Posterior vena cava (tissue), 2 donors: ENCODE results near the gene RTP2. TPM values are rescaled to one million over a fixed set of nuclear protein-coding genes. Genes with fewer than 3 reads are reported as not detected.

Experiments used
- DNase-seq: peaks from one replicate; pipeline ENCODE4 v3.0.0-alpha.2; 2020; ENCODE audit warnings: low spot score
- intact Hi-C, 2 donors: fragments of 100-400 bp; cut with DNase I; formaldehyde crosslinking; loops; one replicate each; pipeline versions ENCODE4 v1.14.1 to v1.14.2; 2022 to 2023
- total RNA-seq, 2 donors: library from RNA; stranded (reverse); fragmentation: NEBNext Ultra II Directional; extraction: Animal tissue kit (Norgen Biotek cat#: 25700); gene quantifications; one replicate each; pipeline ENCODE4 v1.2.1, GENCODE V29; 2021
- donor health status: DM: yes; HTN: yes; CAD: no.
- donor health status: DM: yes; HTN: yes; CAD: no.

RTP2 gene
- total RNA-seq, 2 donors from 2014 or later = not detected

- intact Hi-C loops = no loop called here
- no peak for DNase-seq
These were observed 22.9 kb upstream of the RTP2 start for GRCh38 chr3:187725224-187725623.

DNA sequence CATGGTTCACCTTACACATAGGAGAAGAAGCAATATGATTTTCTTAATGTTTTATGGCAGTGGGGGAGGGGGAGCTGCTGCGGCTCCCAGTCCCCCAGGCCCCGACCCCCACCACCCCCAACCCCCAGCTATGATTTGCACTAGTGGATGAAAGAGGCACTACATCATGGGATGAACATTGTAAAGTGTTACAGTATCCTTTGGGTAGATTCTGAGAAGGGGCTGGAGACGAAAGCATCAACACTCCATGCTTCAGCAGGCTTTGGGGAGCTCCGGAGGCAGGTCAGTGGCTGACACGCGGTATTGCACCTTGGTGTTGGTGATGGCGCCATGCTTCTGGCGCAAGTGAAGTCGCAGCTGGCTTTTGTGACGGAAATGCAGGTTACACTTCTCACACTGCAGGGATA, 19.9 kb upstream of the RTP2 start:
- no peak for DNase-seq
- intact Hi-C loops = no loop called here

DNA sequence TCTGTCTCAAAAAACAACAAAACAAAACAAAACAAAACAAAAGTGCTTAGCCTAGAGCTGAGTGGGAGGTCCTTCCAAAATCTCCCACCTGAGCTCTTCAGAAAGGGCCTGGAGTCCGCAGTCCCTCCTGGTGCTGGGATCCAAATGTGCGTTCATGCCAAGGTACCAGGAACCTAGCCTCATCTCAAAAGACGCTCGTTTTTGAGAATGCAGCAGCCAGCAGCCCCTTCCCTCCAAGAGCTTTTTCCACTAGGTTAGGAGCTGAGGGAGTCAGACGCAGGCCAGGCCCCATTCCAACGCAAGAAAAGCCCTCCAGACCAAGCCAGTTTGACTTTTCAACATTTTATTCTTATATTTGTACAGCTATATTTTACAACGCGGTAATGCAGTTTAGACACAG, 18.7 kb upstream of the RTP2 start:
- intact Hi-C loops = no loop called here
- no peak for DNase-seq

GRCh38 chr3:187720337-187720670, 17.9 kb upstream of the RTP2 start:
- intact Hi-C loops = no loop called here
- DNase-seq = peak; percentile 10

DNA sequence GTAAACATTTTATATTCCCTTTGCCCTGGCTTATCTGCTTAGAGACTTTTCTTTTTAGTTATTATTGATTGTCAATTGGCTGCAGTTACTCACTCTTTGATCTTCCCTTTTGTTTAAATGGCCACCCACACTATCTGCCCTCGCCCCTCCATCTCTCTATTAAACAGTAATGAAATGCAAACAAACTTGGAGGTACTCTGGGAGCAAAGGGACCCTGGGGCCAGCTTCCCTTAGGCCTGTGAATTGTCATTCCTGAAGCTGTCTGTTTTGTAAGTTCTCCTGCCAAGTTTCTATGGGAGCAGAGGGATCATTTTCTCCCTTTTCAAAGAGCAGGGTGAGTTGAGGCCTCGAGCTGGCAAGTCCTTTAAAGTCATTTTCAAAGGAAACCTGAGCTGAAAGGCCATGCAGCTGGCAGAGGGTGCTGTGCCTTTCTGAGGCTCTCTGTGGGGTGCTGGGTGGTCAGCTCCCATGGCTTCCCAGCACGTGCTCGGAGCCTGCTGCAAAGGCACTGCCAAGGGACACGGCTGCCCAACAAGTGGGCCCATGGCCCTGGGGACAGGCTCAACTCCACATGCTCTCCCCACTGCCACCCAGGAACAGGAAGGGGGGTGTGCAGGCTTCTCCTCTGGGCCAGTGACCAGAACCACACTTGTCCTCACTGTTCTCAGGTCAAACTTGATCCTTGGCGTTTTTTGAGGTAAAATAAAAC, 17.4 kb upstream of the RTP2 start:
- peak; percentile 37 for DNase-seq
- intact Hi-C loops = no loop called here

GRCh38 chr3:187718802-187719201, 16.4 kb upstream of the RTP2 start:
- intact Hi-C loops = no loop called here
- peak; percentile 50 for DNase-seq

DNA sequence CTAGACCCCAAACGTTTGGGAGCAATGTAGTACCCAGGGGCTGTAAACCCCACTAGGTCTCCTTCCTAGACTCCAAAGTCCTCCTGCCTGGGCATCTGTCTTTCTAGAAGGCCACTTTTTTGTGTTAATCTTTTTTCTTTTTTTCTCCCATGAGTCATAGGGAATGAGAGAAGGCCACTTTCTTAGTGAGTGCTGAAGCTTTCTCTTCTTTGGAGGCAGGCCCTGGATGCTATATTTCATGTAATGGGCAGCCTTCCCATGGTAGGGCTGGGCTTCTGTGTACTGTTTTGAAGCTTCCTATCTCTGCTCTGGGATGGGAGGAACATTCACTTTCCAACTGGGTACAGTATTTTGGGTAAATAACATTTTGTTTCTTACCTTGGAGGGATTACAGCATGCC, 15.2 kb upstream of the RTP2 start:
- DNase-seq = no peak
- intact Hi-C loops = no loop called here

DNA sequence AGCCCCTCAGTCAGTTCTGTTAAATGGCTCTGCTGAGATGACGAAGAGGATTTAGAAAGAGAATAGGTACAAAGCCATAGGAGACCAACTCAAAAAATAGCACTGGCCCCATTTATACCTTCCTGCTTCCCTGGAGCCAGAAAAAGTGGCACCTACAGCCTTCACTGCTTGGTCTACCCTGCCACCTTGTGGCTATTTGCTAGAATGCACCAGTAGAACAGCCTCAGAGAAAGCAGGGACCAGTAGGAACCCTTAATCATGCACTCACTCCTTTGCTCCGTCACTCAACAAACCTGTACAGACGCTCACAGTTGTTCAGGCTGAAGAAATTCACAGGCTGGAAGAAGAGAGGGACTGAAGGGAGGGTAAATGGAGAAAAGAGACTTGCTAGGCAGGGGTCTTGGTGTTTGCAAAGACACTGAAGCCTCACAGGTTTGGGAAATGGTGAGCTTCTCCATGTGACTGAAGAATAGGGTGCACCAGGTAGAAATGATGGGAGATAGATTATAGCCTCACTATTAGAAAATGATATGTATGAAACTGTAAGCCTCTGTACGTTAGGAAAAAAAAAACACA, 12.1 kb upstream of the RTP2 start:
- no peak for DNase-seq
- intact Hi-C loops = no loop called here

DNA sequence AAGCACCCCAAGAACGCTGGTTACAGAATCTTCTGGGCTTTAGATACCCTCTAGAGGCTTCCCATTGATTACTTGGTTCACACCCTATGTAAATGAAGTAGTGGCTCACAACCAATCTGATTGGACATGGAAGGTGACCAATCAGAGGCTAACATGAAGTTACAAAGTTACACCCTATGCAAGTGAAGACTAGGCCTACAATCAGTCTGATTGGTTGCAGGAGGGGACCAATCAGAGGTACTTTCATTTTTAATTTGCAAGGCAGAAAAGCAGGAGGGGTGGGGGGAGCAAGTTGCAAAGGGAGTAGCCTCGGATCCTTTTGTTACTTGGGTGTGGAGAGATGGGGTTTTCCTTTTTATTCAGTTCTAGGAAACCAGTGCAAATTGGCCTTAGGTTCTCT, 11.1 kb upstream of the RTP2 start:
- intact Hi-C loops = no loop called here
- DNase-seq = no peak

DNA sequence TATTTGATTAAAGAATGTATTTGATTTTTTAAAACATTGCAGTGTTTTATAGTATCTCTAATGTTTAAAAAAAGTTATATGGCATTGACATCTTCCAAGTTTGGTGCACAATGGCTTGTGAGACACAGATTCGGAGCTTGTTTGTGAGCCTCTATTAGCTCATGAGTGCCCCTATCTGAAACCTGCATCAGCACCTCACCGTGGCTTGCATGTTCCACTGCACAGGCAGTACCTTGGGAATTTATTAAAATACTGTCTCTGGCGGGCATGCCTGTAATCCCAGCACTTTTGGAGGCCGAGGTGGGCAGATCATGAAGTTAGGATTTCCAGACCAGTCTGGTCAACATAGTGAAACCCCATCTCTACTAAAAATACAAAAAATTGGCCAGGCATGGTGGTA, 6.8 kb upstream of the RTP2 start:
- DNase-seq = no peak
- intact Hi-C loops = no loop called here

DNA sequence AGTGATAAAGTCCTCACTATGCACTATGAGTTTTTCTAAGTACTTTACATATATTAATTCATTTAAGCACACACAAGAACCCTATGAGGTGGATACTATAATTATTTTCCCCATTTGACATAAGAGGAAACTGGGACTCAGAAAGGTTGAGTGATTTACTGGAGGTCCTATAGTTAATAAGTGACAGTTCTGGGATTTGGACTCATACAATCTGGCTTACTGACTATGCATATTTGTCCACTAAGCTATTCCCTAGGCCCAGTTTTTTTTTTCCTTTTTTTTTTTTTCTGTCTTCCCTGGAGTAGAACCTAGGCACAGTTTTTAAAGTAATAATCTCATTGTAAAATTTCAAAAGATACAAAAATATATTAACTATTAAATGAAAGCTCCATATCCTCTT, 6.3 kb upstream of the RTP2 start:
- intact Hi-C loops = no loop called here
- no peak for DNase-seq

GRCh38 chr3:187706971-187707370, 4.6 kb upstream of the RTP2 start:
- no peak for DNase-seq
- intact Hi-C loops = no loop called here

- intact Hi-C loops = no loop called here
- no peak for DNase-seq
These were observed 2.8 kb upstream of the RTP2 start for GRCh38 chr3:187705164-187705563.

DNA sequence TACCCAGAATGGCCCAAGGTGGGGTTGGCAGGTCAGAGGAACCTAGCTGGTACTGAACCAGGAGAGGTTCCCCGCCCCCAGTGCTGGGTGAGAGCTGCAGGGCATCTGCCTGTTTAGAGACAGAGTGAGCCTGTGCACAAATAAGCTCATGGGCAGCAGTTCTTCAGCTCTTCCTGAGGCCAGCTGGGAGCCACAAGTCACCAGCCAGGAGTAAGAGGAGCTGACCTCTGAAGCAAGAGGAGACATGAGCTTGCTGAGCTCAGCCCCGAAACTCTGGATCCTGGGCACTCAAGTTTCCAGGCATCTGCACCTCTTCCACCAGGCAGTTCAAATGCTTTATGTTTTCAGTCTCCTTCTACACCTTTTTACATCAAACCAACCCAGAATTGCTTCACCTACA, 2.1 kb downstream of the RTP2 start:
- intact Hi-C loops = no loop called here
- no peak for DNase-seq

DNA sequence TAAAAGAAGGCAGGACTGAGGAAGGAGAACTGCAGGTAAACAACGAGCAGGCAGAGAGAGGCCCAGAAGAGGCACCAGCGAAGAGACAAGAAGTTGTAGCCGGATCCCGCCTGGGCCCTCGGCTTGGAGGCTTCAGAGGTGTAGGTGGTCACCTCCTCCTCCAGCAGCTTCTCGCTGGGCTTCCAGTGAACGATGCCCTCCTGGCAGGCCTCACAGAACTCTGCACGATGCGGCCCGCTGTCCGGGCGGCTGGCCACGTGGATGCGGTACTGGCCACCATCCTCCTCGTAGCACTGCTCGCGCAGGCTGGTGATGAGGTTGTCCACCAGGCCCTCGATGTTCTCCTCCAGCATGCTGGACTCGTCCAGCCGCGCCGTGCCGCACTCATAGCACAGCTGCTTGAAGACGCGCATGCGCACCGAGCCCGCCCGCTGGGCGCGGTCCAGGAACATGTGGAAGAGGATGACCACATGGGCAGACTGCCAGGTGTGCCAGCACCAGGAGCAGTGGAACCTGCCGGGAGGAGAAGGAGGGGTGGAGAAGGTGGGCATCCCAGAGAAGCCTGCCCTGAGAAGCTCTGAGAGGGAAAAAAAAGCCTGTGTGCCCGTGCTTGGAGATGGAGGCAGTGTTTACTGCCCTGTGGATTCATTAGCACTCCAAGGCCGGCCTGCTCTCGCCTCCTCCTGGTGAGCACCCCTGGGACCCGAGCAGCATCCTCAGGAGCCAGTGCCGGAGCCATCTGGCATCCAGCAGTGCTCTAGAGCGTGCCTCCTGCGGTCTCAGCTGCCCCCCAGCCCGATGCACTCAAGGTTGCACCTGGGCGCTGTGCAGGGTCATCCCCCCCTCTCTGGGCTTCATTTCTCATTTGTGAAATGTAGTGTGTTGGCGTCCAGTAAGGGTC, 3.6 kb downstream of the RTP2 start:
- intact Hi-C loops = no loop called here
- no peak for DNase-seq

- intact Hi-C loops = no loop called here
- DNase-seq = no peak
These were observed 6.3 kb downstream of the RTP2 start for GRCh38 chr3:187696021-187696420.

GRCh38 chr3:187695449-187695848, 6.9 kb downstream of the RTP2 start:
- intact Hi-C loops = no loop called here

GRCh38 chr3:187694801-187695200, 7.6 kb downstream of the RTP2 start:
- DNase-seq = no peak
- intact Hi-C loops = no loop called here

More at GRCh38 chr3:187695449-187695848, 6.9 kb downstream of the RTP2 start:
- DNase-seq = no peak

GRCh38 chr3:187693431-187693830, 8.9 kb downstream of the RTP2 start:
- DNase-seq = no peak
- intact Hi-C loops = no loop called here

DNA sequence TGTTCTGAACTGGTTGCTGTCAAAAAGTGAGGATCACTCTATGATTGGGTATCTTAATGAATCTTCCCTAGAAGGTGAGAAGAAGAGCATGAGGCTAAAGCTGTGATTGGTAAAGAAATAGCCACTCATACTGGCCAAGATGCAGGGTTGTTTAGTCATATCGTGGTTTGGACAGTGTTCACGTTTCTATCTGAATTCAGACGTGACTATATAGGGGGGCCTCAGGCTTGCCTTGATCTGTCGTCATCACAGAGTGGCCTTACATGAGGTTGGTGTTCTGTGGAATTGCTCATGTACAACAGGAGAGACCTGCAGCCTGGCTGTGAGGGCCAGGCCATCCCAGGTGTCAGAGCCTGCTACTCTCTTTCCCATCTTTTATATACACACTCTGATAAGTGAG, 12.4 kb downstream of the RTP2 start:
- intact Hi-C loops = no loop called here
- DNase-seq = no peak
